Lower lobe of right lung (tissue), 2 donors: ENCODE results near the gene MTARC1. TPM values are rescaled to one million over a fixed set of nuclear protein-coding genes. Genes with fewer than 3 reads are reported as not detected.

Experiments
- ATAC-seq, 2 donors: fragments of 200-7000 bp; cut with Tn5 transposase; one replicate each; pipeline ENCODE4 v1.9.1; 2020 to 2022; ENCODE audit warnings: mild to moderate bottlenecking in 2 of 2, moderate library complexity in 2 of 2
- DNase-seq: peaks from one replicate; pipeline ENCODE4 v3.0.0-alpha.2; 2020
- H3K27ac ChIP-seq: fragments of 200-600 bp; one replicate; pipeline ENCODE4 v1.8.0; 2022
- H3K27me3 ChIP-seq: fragments of 200-600 bp; one replicate; pipeline ENCODE4 v1.8.0; 2022; ENCODE audit warnings: low read depth
- H3K36me3 ChIP-seq: fragments of 200-600 bp; one replicate; pipeline ENCODE4 v1.8.0; 2022; ENCODE audit warnings: mild to moderate bottlenecking
- H3K4me1 ChIP-seq: fragments of 200-600 bp; one replicate; pipeline ENCODE4 v1.8.0; 2022
- H3K4me3 ChIP-seq: fragments of 200-600 bp; one replicate; pipeline ENCODE4 v1.8.0; 2022; ENCODE audit warnings: mild to moderate bottlenecking
- H3K9me3 ChIP-seq: fragments of 200-600 bp; one replicate; pipeline ENCODE4 v1.8.0; 2022
- CTCF ChIP-seq: fragments of 200-600 bp; IDR thresholded peaks from one replicate; pipeline ENCODE4 v1.8.0; 2022; ENCODE audit warnings: antibody characterized with exemption, mild to moderate bottlenecking
- intact Hi-C: fragments of 100-400 bp; cut with DNase I; formaldehyde crosslinking; loops from one replicate; pipeline ENCODE4 v1.11.0; 2022
- total RNA-seq: library from RNA; stranded (reverse); fragmentation: NEBNext Ultra II Directional; extraction: Animal tissue kit (Norgen Biotek cat#: 25700); gene quantifications from one replicate; pipeline ENCODE4 v1.2.1, GENCODE V29; 2021
- donor health status: DM: no; HTN: yes; CAD: no; lungs with severe emphysema.

The MTARC1 gene
- total RNA-seq, 1 donor from 2014 or later: 37.6 TPM

GRCh38 chr1:220788900-220789299 is 2.2 kb downstream of the MTARC1 start:
- TF ChIP-seq CTCF: no peak
- Histone ChIP-seq H3K9me3 (no peaks in the 10 kb centered on the region), H3K36me3 (peaks cover 6% of the 10 kb centered on the region), H3K27ac (peak overlapping the region; percentile 78), H3K4me1 (peaks cover 56% of the 10 kb centered on the region), H3K4me3 (no peak overlapping the region), H3K27me3 (no peaks in the 10 kb centered on the region)
- intact Hi-C loops: no loop called here
- DNase-seq (no peak), ATAC-seq (no peak)

DNA sequence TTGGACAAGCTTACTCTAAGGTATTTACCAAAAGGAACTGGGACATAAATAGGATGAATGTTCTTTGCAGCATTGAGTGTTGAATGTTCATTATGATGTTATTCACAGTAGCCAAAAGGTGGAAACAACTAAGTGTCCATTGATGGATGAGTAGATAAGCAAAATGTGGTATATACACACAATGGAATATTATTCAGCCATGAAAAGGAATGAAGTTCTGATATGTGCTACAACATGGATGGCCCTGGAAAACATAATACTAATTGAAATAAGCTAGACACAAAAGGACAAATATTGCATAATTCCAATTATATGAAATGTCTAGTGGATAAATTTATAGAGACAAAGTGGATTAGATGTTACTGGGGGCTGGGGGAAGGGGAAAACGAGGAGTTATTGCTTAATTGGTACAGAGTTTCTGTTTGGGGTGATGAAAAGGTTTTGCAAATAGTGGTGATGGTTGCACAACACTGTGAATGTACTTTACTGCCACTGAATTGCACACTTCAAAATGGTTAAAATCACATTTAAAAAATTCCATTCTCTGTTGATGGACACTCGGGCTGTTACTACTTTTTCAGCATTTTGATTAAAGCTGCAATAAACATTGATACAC is 2.9 kb downstream of the MTARC1 start:
- no peak for TF ChIP-seq CTCF
- DNase-seq (no peak), ATAC-seq (peak in 1 of 2 donors; percentile 20)
- H3K36me3 ChIP-seq: no peaks in the 10 kb centered on the region
- H3K27me3 ChIP-seq: no peaks in the 10 kb centered on the region
- no peaks in the 10 kb centered on the region for H3K9me3 ChIP-seq
- H3K4me3 ChIP-seq: no peak overlapping the region
- H3K27ac ChIP-seq: no peak overlapping the region
- H3K4me1 ChIP-seq: peaks cover 56% of the 10 kb centered on the region
- intact Hi-C loops: no loop called here

DNA sequence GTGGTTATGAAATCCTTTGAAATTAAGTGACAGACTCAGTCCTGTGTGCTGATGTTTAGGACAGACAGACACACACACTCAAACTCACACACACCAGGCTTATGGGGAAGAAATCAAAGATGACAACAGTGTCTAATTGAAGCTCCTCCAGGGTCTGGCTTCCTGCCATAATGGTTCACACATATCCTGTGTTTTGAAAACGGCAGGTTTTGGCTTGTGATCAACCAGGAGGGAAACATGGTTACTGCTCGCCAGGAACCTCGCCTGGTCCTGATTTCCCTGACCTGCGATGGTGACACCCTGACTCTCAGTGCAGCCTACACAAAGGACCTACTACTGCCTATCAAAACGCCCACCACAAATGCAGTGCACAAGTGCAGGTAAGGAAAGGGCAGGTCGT is 4.6 kb downstream of the MTARC1 start:
- Histone ChIP-seq H3K4me3 (no peak overlapping the region), H3K9me3 (no peaks in the 10 kb centered on the region), H3K4me1 (peaks cover 50% of the 10 kb centered on the region), H3K27me3 (no peaks in the 10 kb centered on the region), H3K27ac (peak overlapping the region; percentile 42), H3K36me3 (no peaks in the 10 kb centered on the region)
- DNase-seq (no peak), ATAC-seq (no peak)
- intact Hi-C loops: no loop called here
- TF ChIP-seq CTCF: no peak

DNA sequence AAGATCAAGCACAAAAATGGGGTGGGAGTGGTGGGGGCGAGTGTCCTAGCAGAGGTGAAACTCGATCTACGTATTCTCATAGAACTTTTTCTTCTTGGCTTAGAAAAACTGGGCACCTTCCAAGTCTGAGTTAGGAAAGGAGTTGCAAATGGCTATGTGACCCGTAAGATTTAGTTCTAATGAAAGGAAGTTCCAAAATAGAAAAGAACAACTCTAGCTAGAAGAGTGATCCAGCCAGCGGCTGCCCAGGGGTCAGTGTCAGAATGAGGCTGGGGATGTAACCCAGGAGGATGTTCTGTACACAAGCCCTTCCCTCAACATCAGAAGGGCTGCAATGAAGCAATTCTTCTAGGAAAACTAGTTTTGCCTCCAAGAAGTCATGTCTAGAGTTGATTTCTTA is 5.2 kb downstream of the MTARC1 start:
- H3K9me3 ChIP-seq: no peaks in the 10 kb centered on the region
- H3K36me3 ChIP-seq: no peaks in the 10 kb centered on the region
- H3K27ac ChIP-seq: peak overlapping the region; percentile 42
- peaks cover 48% of the 10 kb centered on the region for H3K4me1 ChIP-seq
- no peak overlapping the region for H3K4me3 ChIP-seq
- DNase-seq: no peak
- intact Hi-C loops: no loop called here
- H3K27me3 ChIP-seq: no peaks in the 10 kb centered on the region
- TF ChIP-seq CTCF: no peak
- peak in 1 of 2 donors; percentile 21 for ATAC-seq

DNA sequence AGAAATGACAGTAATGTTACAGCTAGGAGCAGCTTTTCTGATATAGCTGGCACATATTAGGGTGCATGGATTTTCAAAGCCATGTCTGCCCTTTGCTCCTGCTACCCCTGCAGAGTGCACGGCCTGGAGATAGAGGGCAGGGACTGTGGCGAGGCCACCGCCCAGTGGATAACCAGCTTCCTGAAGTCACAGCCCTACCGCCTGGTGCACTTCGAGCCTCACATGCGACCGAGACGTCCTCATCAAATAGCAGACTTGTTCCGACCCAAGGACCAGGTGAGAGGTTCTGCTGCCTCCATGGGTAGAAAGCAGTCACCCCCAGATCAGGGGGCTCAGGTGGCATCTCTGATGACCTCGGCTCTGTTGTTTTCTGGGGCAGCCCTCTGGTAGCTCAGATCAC is 9.8 kb downstream of the MTARC1 start:
- H3K27ac ChIP-seq: no peak overlapping the region
- H3K27me3 ChIP-seq: no peaks in the 10 kb centered on the region
- intact Hi-C loops: no loop called here
- DNase-seq (no peak), ATAC-seq (no peak)
- H3K4me3 ChIP-seq: no peak overlapping the region
- peaks cover 26% of the 10 kb centered on the region for H3K36me3 ChIP-seq
- no peaks in the 10 kb centered on the region for H3K9me3 ChIP-seq
- peaks cover 10% of the 10 kb centered on the region for H3K4me1 ChIP-seq
- TF ChIP-seq CTCF: no peak
